Activated naive CD8-positive, alpha-beta T cell (primary cell): ENCODE measurements around the gene SLC6A9.
A peak's percentile ranks its signal among the peaks of the same experiment; 100 is the strongest.

Experiments used
- H3K27ac Mint-ChIP-seq: one replicate; pipeline ENCODE4 v1.8.0; 2021; ENCODE audit warnings: mixed read lengths
- H3K27me3 Mint-ChIP-seq: one replicate; pipeline ENCODE4 v1.8.0; 2021; ENCODE audit warnings: mixed read lengths
- H3K36me3 Mint-ChIP-seq: one replicate; pipeline ENCODE4 v1.8.0; 2021; ENCODE audit warnings: mixed read lengths
- H3K4me1 Mint-ChIP-seq: one replicate; pipeline ENCODE4 v1.8.0; 2021; ENCODE audit warnings: low read depth, mixed read lengths
- H3K4me3 Mint-ChIP-seq: one replicate; pipeline ENCODE4 v1.8.0; 2021; ENCODE audit warnings: mild to moderate bottlenecking, mixed read lengths
- H3K9me3 Mint-ChIP-seq: one replicate; pipeline ENCODE4 v1.8.0; 2021; ENCODE audit warnings: low read depth, mixed read lengths

SLC6A9 gene

GRCh38 chr1:43992232-43992995, 38.8 kb downstream of the SLC6A9 start:
- peak overlapping the region; percentile 88 for H3K4me3 Mint-ChIP-seq
- H3K9me3 Mint-ChIP-seq = no peaks in the 10 kb centered on the region
- no peaks in the 10 kb centered on the region for H3K36me3 Mint-ChIP-seq
- H3K27me3 Mint-ChIP-seq = no peaks in the 10 kb centered on the region
- peak overlapping the region; percentile 37 for H3K27ac Mint-ChIP-seq
- H3K4me1 Mint-ChIP-seq = peaks cover 13% of the 10 kb centered on the region

- H3K36me3 Mint-ChIP-seq = no peaks in the 10 kb centered on the region
- H3K9me3 Mint-ChIP-seq = no peaks in the 10 kb centered on the region
- H3K27me3 Mint-ChIP-seq = no peaks in the 10 kb centered on the region
- H3K4me1 Mint-ChIP-seq = peaks cover 13% of the 10 kb centered on the region
- H3K27ac Mint-ChIP-seq = peak within 1 kb of the TSS; percentile 28
- peak within 1 kb of the TSS; percentile 88 for H3K4me3 Mint-ChIP-seq
Observed at GRCh38 chr1:43991476-43992231, 39.6 kb downstream of the SLC6A9 start, which contains the start of gene CCDC24. Gene CCDC24 (plus strand): TSS chr1:43991599. CDS start chr1:43991879, 280 bp downstream.

- Mint-ChIP-seq H3K27ac (peak overlapping the region; percentile 28), H3K4me3 (peak overlapping the region; percentile 88), H3K4me1 (peaks cover 13% of the 10 kb centered on the region), H3K27me3 (no peaks in the 10 kb centered on the region), H3K9me3 (no peaks in the 10 kb centered on the region), H3K36me3 (no peaks in the 10 kb centered on the region)
Observed at GRCh38 chr1:43991200-43991475, 40.1 kb downstream of the SLC6A9 start.

- Mint-ChIP-seq H3K4me3 (peak overlapping the region; percentile 88), H3K36me3 (no peaks in the 10 kb centered on the region), H3K4me1 (peaks cover 13% of the 10 kb centered on the region), H3K27me3 (no peaks in the 10 kb centered on the region), H3K9me3 (no peaks in the 10 kb centered on the region), H3K27ac (peak overlapping the region; percentile 28)
Observed at GRCh38 chr1:43990271-43991199, 40.7 kb downstream of the SLC6A9 start.

- H3K9me3 Mint-ChIP-seq = no peaks in the 10 kb centered on the region
- H3K27ac Mint-ChIP-seq = no peak overlapping the region
Observed at GRCh38 chr1:43987159-43987902, 43.9 kb downstream of the SLC6A9 start.

GRCh38 chr1:43986712-43987111, 44.5 kb downstream of the SLC6A9 start:
- Mint-ChIP-seq H3K4me3 (no peak overlapping the region), H3K9me3 (no peaks in the 10 kb centered on the region), H3K27me3 (no peaks in the 10 kb centered on the region), H3K4me1 (peaks cover 4% of the 10 kb centered on the region), H3K36me3 (peaks cover 4% of the 10 kb centered on the region), H3K27ac (no peak overlapping the region)

More at GRCh38 chr1:43987159-43987902, 43.9 kb downstream of the SLC6A9 start:
- Mint-ChIP-seq H3K4me3 (no peak overlapping the region), H3K4me1 (peaks cover 8% of the 10 kb centered on the region), H3K27me3 (no peaks in the 10 kb centered on the region), H3K36me3 (peaks cover 4% of the 10 kb centered on the region)

- Mint-ChIP-seq H3K36me3 (peaks cover 4% of the 10 kb centered on the region), H3K9me3 (no peaks in the 10 kb centered on the region), H3K4me3 (no peak overlapping the region), H3K27ac (no peak overlapping the region), H3K27me3 (no peaks in the 10 kb centered on the region), H3K4me1 (peaks cover under 1% of the 10 kb centered on the region)
Observed at GRCh38 chr1:43985984-43986595, 45.2 kb downstream of the SLC6A9 start.

- Mint-ChIP-seq H3K27ac (no peak overlapping the region), H3K9me3 (no peaks in the 10 kb centered on the region), H3K4me1 (peaks cover 6% of the 10 kb centered on the region), H3K36me3 (peaks cover 4% of the 10 kb centered on the region), H3K4me3 (no peak overlapping the region), H3K27me3 (no peaks in the 10 kb centered on the region)
Observed at GRCh38 chr1:43984855-43985254, 46.4 kb downstream of the SLC6A9 start.

- Mint-ChIP-seq H3K27me3 (no peaks in the 10 kb centered on the region), H3K36me3 (peaks cover 4% of the 10 kb centered on the region), H3K4me1 (peaks cover 11% of the 10 kb centered on the region), H3K27ac (no peak overlapping the region), H3K4me3 (no peak overlapping the region), H3K9me3 (no peaks in the 10 kb centered on the region)
Observed at GRCh38 chr1:43983253-43983899, 47.9 kb downstream of the SLC6A9 start.

- H3K27ac Mint-ChIP-seq = no peak overlapping the region
- peaks cover 17% of the 10 kb centered on the region for H3K4me1 Mint-ChIP-seq
- peaks cover 6% of the 10 kb centered on the region for H3K36me3 Mint-ChIP-seq
- H3K9me3 Mint-ChIP-seq = no peaks in the 10 kb centered on the region
- H3K27me3 Mint-ChIP-seq = no peaks in the 10 kb centered on the region
- no peak overlapping the region for H3K4me3 Mint-ChIP-seq
Observed at GRCh38 chr1:43982808-43983207, 48.5 kb downstream of the SLC6A9 start.

GRCh38 chr1:43982241-43982640, 49.0 kb downstream of the SLC6A9 start:
- H3K27me3 Mint-ChIP-seq = no peaks in the 10 kb centered on the region
- no peak overlapping the region for H3K27ac Mint-ChIP-seq
- peaks cover 12% of the 10 kb centered on the region for H3K36me3 Mint-ChIP-seq
- no peaks in the 10 kb centered on the region for H3K9me3 Mint-ChIP-seq
- no peak overlapping the region for H3K4me3 Mint-ChIP-seq
- H3K4me1 Mint-ChIP-seq = peaks cover 22% of the 10 kb centered on the region

GRCh38 chr1:43981636-43982035, 49.6 kb downstream of the SLC6A9 start:
- no peaks in the 10 kb centered on the region for H3K27me3 Mint-ChIP-seq
- H3K36me3 Mint-ChIP-seq = peaks cover 16% of the 10 kb centered on the region
- no peaks in the 10 kb centered on the region for H3K9me3 Mint-ChIP-seq
- no peak overlapping the region for H3K27ac Mint-ChIP-seq
- H3K4me1 Mint-ChIP-seq = peaks cover 28% of the 10 kb centered on the region
- H3K4me3 Mint-ChIP-seq = no peak overlapping the region

- H3K9me3 Mint-ChIP-seq = no peaks in the 10 kb centered on the region
- peaks cover 16% of the 10 kb centered on the region for H3K36me3 Mint-ChIP-seq
- H3K4me3 Mint-ChIP-seq = no peak overlapping the region
- no peak overlapping the region for H3K27ac Mint-ChIP-seq
- H3K27me3 Mint-ChIP-seq = no peaks in the 10 kb centered on the region
- peaks cover 34% of the 10 kb centered on the region for H3K4me1 Mint-ChIP-seq
Observed at GRCh38 chr1:43981135-43981491, 50.1 kb downstream of the SLC6A9 start.
